ENCODE results near the gene UAP1L1.

- TF ChIP-seq, protein P1, sequence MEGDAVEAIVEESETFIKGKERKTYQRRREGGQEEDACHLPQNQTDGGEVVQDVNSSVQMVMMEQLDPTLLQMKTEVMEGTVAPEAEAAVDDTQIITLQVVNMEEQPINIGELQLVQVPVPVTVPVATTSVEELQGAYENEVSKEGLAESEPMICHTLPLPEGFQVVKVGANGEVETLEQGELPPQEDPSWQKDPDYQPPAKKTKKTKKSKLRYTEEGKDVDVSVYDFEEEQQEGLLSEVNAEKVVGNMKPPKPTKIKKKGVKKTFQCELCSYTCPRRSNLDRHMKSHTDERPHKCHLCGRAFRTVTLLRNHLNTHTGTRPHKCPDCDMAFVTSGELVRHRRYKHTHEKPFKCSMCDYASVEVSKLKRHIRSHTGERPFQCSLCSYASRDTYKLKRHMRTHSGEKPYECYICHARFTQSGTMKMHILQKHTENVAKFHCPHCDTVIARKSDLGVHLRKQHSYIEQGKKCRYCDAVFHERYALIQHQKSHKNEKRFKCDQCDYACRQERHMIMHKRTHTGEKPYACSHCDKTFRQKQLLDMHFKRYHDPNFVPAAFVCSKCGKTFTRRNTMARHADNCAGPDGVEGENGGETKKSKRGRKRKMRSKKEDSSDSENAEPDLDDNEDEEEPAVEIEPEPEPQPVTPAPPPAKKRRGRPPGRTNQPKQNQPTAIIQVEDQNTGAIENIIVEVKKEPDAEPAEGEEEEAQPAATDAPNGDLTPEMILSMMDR (IDR thresholded peaks at IDR 0.05; ENCODE audit: control extremely low read depth in 1 of 3, insufficient read depth in 1 of 3, low read depth in 1 of 3, low read length in 3 of 3) = no peak
- TF ChIP-seq EP300 (IDR thresholded peaks at IDR 0.05; ENCODE audit: borderline replicate concordance in 1 of 2, low read depth in 2 of 2, low read length in 2 of 2) (no peak), ZNF274 (IDR thresholded peaks at IDR 0.05; ENCODE audit: borderline replicate concordance, extremely low read depth, low read length) (no peak)
- TF ChIP-seq, protein P2, sequence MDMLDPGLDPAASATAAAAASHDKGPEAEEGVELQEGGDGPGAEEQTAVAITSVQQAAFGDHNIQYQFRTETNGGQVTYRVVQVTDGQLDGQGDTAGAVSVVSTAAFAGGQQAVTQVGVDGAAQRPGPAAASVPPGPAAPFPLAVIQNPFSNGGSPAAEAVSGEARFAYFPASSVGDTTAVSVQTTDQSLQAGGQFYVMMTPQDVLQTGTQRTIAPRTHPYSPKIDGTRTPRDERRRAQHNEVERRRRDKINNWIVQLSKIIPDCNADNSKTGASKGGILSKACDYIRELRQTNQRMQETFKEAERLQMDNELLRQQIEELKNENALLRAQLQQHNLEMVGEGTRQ (IDR thresholded peaks at IDR 0.05; ENCODE audit: low read length) = no peak
Observed at GRCh38 chr9:137097761-137098462, 20.6 kb downstream of the UAP1L1 start.
